HG03280 (cell line): ENCODE results near the gene ELP4.
A peak's percentile ranks its signal among the peaks of the same experiment; 100 is the strongest.
"Not testable (repeated sequence)": the region's sequence is repeated elsewhere in the genome, so short reads cannot be mapped to it uniquely, and the experiment has no call there.

Experiments used
- ATAC-seq: cut with Tn5 transposase; IDR thresholded peaks from one replicate; pipeline ENCODE4 v1.9.1; 2021; ENCODE audit warnings: mild to moderate bottlenecking, moderate library complexity; ENCODE audit not compliant: unreplicated experiment

The ELP4 gene

GRCh38 chr11:31641477-31642062 lies 132.0 kb downstream of the ELP4 start:
- ATAC-seq = no peak

GRCh38 chr11:31643857-31644256 lies 134.3 kb downstream of the ELP4 start:
- no peak for ATAC-seq

GRCh38 chr11:31645747-31646146 lies 136.2 kb downstream of the ELP4 start:
- ATAC-seq = no peak

GRCh38 chr11:31646216-31646615 lies 136.6 kb downstream of the ELP4 start:
- ATAC-seq = no peak

- no peak for ATAC-seq
Observed at GRCh38 chr11:31649129-31649966, 139.8 kb downstream of the ELP4 start.

- no peak for ATAC-seq
Observed at GRCh38 chr11:31651208-31651607, 141.6 kb downstream of the ELP4 start.

- no peak for ATAC-seq
Observed at GRCh38 chr11:31651822-31652221, 142.3 kb downstream of the ELP4 start.

GRCh38 chr11:31652528-31652927 lies 143.0 kb downstream of the ELP4 start:
- ATAC-seq = peak; percentile 67

- no peak for ATAC-seq
Observed at GRCh38 chr11:31655483-31655882, 145.9 kb downstream of the ELP4 start.

- no peak for ATAC-seq
Observed at GRCh38 chr11:31656051-31656450, 146.5 kb downstream of the ELP4 start.

- no peak for ATAC-seq
Observed at GRCh38 chr11:31657091-31657490, 147.5 kb downstream of the ELP4 start.

- no peak for ATAC-seq
Observed at GRCh38 chr11:31664129-31664528, 154.6 kb downstream of the ELP4 start.

GRCh38 chr11:31664954-31665353 lies 155.4 kb downstream of the ELP4 start:
- ATAC-seq = no peak

GRCh38 chr11:31671681-31672080 lies 162.1 kb downstream of the ELP4 start:
- ATAC-seq = no peak

- ATAC-seq = not testable (repeated sequence)
Observed at GRCh38 chr11:31673108-31673507, 163.5 kb downstream of the ELP4 start.

GRCh38 chr11:31676280-31676982 lies 166.9 kb downstream of the ELP4 start:
- ATAC-seq = no peak

- ATAC-seq = no peak
Observed at GRCh38 chr11:31680770-31681169, 171.2 kb downstream of the ELP4 start.

GRCh38 chr11:31687256-31687655 lies 177.7 kb downstream of the ELP4 start:
- no peak for ATAC-seq

- ATAC-seq = no peak
Observed at GRCh38 chr11:31687861-31688260, 178.3 kb downstream of the ELP4 start.

GRCh38 chr11:31689559-31689958 lies 180.0 kb downstream of the ELP4 start:
- ATAC-seq = no peak

- ATAC-seq = no peak
Observed at GRCh38 chr11:31690041-31690440, 180.5 kb downstream of the ELP4 start.

- ATAC-seq = no peak
Observed at GRCh38 chr11:31690516-31690915, 180.9 kb downstream of the ELP4 start.
